NOMO-1 treated with dmso at 0.1 percent for 144 hours (cell line): ENCODE measurements around the gene GALK2.
"Not testable (repeated sequence)": the region's sequence is repeated elsewhere in the genome, so short reads cannot be mapped to it uniquely, and the experiment has no call there.

Experiments used
- DNase-seq: peaks from one replicate; lab custom pipeline; 2025; ENCODE audit not compliant: unreplicated experiment; lab: John Stamatoyannopoulos, UW

GALK2 gene

DNA sequence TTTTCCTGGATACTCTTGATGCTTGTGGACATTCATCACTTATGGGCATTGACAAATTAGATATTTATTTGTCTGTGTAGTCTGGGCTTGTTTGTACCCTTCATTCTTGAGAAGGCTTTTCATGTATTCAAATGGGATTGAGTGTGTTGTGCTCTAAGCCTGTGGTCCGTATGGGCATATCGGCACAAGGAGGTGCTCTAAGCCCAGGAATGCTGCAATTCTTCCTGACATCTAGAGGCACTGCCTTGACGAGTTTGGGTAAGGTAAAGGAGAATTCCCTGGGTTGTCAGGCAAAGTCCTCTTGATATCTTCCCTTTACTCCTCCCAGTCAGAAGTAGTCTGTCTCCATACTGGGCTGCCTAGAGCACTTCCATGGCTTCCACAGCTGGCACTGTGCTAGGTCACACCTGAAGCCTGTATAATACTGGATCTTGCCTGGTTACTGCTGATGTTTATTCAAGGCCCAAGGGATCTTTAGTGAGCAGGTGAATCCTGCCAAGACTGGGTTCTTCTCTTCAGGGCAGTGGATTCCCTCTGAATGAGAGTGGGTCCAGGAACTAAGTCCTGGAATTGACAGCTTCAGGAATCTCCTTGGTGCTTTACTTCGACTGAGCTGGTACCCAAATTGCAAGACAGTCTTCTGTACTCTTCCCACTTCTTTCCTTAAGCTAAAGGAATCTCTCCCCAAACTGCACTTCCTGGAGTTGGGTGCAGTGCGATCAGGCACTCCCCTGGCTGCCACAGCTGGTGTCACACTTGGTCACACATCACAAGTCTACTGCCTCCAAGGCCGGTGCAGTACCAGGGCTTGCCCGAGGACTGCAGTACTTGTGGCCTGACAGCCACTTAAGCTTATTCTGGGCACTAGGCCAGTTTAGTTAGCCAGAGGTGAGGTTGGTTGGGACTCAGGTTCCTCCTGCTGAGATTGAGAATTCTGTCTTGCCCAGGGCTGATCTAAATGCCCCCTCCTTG is 46.0 kb downstream of the GALK2 start:
- no peak for DNase-seq

DNA sequence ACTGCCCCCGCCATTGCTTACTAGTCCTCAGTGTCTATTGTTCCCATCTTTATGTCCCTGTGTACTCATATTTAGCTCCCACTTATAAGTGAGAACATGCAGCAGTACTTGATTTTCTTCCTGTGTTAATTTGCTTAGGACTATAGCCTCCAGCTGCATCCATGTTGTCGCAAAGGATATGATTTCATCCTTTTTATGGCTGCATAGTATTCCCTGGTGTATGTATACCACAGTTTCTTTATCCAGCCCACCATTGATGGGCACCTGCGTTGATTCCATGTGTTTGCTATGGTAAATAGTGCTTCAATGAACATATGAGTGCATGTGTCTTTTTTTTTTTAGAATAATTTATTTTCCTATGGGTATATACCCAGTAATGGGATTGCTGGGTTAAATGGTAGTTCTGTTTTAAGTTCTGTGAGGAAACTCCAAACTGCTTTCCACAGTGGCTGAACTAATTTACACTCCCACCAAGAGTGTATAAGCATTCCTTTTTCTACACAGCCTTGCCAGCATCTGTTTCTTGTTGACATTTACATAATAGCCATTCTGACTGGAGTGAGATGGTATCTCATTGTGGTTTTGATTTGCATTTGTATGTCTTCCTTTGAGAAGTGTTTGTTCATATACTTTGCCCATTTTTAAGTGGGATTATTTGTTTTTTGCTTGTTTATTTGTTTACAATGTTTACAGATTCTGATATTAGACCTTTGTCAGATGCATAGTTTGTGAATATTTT is 53.7 kb downstream of the GALK2 start:
- DNase-seq = no peak

DNA sequence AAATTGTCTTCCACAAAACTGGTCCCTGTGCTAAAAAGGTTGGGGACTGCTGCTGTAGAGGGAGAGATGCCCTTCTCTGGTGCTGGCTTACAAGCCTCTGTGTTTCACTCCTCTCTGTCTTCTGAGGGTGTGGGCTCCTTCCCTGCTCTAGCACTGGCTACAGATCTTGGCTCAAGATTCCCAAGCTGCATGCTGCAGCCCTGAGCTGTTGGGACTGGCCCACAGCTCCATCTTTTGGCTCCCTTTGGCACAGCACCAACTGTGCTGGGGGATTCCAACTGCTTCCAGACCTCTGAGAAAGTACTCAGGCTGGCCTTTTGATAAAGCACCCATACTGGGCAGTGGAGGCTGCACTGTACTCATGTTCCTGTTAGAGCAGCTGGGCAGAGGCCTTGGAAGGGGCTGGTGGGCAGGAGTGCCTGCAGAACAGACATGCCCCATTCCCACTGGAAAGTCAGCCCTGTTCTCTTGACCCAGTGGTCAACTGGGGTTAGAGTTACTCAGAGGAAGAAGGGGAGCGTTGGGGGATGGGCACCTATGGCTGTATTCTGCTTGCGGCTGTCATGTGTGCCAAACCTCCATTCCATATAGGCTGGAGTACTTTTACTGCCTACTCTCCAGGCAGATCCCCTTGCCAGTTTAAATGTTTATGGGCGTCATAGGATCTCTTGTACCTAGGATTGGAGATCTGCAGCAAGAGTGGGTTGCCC is 55.7 kb downstream of the GALK2 start:
- DNase-seq = no peak

DNA sequence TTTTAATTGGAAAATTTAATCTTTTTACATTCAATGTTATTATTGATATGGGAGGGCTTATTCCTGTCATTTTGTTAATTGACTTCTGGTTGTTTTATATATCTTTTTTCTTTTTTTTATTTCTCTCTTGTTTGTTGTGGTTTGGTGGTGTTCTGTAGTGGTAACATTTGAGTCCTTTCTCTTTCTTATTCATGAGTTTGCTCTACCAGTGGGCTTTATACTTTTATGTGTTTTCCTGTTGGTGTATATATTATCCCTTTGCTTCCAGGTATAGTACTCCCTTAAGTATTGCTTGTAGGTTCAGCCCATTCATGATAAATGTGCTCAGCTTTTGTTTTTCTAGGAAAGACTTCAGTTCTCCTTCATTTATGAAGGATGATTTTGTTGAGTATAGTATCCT is 57.6 kb downstream of the GALK2 start:
- no peak for DNase-seq

DNA sequence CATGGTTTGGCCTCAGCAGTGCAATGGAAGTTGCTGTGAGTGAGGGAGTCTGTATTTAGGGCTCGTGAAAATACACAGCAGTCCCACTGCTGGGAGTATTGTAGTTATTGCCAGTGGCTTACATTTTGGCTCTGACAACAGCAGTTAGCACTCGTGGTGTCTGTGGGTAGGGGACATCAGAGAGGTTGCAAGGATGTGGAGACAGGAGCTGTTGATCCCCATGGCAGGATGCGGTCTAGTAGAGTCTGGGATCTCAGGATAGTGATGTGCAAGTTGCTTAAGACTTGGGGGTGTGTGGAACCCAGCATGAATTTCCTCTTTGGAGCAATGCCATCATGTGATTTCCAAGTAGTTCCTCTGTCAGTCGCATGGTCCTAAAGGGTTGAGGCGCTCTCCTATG is 59.9 kb downstream of the GALK2 start:
- DNase-seq = no peak

DNA sequence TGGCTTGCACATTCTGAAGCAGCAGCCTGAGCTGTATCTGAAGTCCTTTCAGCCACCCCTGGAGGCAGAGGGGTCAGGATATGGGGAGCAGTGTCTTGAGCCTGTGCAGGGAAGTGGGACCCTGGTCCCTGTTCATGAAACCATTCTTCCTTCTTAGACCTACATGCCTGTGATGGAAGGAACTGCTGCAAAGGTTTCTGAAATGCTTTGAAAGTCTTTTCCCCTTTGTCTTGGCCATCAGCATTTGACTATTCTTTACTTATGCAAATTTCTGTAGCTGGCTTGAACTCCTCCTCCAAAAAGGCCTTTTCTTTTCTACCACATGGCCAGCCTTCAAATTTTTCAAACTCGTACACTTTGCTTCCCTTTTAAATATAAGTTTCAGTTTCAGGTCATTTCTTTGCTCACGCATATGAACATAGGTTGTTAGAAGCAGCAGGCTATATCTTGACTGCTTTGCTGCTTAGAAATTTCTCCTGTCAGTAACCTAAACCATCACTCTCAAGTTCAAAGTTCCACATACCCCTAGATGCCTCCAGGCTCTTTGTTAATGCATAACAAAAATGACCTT is 62.3 kb downstream of the GALK2 start:
- no peak for DNase-seq

DNA sequence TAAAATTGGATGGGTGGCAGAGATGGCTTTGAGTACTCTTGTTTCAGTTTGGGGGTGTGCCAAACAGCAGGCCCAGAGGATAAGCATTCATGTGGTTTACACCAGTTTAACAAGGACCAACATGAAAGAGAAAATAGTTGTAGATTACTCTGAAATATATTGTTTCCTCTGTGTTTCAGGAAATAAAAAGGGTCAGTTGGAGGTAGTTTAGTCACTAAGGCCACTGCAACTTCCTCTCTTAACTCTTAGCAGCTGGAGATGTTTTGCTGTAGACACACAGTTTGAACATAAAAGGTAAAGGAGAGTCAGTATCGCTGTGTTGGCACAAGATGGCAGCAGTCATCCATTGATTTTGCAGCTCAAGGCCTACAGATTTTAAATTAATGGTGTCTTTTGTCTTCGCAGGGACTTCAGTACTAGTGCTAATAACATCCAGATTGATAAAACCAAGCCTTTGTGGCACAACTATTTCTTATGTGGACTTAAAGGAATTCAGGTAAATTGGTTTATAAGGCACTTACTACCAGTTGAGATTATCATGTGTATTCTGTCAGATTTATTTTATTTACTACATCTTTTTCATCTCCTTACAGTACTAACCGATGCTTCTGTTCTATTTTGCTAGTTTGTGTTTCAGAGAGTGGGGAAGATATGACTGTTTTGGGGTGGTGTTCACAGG is 65.5 kb downstream of the GALK2 start:
- peak; percentile 87 for DNase-seq

DNA sequence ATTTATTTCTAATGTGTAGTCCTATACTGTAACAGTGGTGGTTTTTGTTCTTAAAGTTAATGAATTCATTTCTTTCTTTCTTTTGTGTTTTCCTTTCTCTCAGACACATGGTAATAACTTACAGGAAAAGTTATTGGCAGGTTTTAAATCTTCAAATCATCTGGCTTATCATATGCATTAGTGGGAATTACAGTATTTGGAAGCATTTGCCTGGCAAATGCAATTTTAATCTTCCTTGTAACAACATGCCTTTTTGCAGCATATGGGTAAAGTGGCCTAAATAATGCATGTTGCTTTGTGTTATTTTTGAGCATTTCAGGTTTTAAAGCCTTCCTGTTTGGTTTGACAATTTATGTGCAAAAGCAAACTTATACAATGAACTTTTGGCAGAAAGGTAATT is 66.8 kb downstream of the GALK2 start:
- DNase-seq = no peak

DNA sequence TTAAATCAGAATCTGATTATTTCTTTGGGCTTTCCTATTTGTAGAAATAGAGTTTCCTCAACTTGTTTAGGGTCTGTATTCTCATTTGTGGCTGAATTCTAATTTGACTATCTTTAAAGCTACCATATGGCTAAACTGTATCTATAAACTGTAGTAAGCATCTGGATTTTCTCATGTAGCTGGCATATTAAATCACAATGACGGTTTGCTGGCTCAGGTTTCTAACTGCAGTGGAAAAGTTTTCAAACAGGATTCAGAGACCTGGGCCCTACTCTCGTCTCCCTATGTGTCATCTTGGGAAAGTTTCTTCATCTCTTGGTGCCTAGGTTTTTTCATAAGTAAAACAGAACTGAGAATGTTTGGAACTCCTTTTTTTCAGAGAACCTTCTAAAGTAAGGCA is 68.3 kb downstream of the GALK2 start:
- DNase-seq = no peak

DNA sequence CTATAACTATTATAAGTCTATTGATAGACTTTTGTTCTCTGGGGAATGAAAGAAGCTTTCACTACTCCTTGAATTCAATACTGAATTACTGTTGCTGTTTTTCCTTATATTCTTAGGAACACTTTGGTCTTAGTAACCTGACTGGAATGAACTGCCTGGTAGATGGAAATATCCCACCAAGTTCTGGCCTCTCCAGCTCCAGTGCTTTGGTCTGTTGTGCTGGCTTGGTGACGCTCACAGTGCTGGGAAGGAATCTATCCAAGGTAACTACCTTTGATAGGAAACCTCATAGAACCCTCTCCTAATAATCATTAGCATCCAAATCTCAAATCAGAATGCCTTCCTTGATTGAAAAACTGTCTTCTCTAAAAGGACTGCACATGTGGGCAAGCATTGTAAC is 69.1 kb downstream of the GALK2 start:
- no peak for DNase-seq

DNA sequence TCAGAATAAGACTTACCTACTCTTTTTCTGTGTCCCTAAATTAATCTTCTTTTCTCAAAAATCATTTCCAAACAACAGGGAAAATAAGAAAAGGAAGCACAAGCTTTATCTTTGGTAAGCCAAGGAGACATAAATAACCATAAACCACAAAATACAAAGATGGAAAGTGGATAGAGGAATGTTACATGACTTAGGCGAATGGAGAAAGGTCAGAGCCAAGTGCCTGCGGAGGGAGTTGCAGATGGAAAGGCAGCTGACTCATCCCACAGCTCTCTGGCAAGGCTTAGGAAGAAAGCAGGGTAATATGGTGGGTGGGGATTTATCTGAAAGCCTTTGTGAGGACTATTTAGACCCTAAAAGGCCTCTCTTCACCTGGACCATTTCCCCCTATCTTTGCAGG is 72.8 kb downstream of the GALK2 start:
- no peak for DNase-seq

DNA sequence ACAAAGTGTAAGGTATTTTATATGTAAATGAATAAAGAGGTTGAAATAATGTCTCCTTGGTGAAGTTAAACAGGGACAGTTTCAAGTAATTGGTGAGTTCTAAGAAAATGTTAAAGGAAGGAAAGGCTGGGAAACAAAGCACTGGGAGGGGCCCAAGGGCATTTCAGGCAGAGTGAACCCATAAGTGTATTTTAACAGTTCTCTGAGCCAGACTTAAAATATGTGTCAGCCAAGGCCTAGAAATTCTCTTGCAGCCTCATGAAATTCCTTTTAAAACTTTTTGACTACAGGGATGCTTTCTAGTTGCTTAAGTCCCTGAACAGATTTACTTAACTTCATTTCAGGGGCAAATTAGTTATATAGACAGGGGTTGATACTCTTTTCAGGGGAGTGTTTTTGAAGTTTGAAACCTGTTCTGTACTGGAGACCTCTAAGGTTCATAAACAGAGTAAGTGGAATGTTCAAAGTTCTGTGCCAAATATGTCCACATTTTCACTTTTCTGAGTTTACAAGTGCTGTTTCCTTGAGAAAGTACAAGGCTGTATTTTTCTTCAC is 77.6 kb downstream of the GALK2 start:
- DNase-seq = no peak

DNA sequence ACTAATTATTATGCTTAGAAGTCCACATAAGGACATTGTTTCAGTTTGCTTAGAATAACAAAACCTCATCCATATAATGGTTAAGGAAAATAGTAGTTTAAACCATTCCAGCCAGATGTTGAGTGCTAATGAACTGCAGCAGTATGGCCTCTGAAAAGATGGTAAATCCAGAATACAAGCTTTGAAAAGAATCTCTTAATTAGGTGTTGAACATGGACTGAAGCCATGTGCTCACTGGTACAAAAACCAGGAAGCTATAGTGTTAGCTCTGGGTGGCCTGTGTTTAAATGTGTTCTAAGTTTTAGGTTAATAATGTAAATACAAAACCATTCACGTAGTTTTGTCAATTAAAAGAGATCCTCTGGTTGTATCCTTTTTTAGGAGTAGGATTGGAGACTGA is 78.2 kb downstream of the GALK2 start:
- DNase-seq = no peak

DNA sequence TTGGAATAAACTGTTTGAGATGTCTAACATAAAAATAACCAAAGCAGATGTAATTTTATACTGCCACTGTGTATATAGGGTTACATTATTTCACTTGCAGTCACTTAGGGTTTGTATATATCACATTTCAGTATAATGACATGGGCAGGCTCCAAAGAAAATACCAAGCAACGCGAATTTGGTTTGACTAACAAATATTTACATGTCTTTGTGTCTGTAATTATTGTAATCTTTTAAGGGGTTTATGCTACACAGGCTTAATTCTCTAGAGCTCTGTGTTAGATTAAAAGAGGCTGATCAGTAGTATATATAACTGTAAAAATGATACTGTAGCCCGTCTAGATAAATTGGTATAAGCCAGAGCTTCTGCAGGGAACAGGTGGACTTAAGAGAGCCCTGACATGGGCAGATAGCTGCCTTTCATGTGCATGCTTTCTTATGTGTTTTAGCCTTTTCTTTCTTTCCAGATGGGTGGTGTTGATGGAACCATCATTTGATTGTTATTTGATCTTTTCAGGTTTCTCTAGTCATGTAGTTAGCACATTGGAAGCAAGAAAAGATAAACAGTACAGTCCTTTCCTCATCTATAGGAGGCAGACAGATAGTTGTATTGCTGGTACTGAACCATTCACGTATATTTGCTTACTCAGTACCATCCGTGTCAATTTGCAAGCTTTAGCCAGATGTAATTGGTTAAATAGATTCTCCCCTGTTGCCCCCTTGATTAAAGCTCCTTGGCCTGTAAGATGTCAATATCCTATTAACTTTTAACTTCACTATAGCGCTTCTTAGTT is 86.1 kb downstream of the GALK2 start:
- no peak for DNase-seq

DNA sequence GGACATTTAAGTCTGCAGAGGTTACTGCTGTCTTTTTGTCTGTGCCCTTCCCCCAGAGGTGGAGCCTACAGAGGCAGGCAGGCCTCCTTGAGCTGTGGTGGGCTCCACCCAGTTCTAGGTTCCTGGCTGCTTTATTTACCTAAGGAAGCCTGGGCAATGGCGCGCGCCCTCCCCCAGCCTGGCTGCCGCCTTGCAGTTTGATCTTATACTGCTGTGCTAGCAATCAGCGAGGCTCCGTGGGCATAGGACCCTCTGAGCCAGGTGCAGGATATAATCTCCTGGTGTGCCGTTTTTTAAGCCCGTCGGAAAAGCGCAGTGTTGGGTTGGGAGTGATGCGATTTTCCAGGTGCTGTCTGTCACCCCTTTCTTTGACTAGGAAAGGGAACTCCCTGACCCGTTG is 95.1 kb downstream of the GALK2 start:
- not testable (repeated sequence) for DNase-seq

DNA sequence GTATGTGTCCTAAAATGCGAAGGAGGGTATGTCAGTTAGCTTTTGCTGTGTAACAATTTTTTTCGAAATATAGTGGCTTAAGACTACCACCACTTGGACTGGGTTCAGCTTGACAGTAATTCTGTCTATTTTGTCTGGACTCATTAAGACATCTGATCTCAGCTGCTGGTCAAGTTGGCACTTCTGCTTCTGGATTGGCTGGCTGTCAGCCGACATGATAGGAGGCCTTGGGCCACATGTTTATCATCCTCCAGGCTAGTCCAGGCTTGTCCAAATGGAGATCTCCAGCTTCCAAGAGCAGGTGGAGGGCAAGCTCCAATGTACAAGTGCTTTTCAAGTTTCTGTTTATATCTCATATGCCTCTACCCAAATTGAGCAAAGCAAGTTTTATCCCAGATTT is 95.9 kb downstream of the GALK2 start:
- no peak for DNase-seq

DNA sequence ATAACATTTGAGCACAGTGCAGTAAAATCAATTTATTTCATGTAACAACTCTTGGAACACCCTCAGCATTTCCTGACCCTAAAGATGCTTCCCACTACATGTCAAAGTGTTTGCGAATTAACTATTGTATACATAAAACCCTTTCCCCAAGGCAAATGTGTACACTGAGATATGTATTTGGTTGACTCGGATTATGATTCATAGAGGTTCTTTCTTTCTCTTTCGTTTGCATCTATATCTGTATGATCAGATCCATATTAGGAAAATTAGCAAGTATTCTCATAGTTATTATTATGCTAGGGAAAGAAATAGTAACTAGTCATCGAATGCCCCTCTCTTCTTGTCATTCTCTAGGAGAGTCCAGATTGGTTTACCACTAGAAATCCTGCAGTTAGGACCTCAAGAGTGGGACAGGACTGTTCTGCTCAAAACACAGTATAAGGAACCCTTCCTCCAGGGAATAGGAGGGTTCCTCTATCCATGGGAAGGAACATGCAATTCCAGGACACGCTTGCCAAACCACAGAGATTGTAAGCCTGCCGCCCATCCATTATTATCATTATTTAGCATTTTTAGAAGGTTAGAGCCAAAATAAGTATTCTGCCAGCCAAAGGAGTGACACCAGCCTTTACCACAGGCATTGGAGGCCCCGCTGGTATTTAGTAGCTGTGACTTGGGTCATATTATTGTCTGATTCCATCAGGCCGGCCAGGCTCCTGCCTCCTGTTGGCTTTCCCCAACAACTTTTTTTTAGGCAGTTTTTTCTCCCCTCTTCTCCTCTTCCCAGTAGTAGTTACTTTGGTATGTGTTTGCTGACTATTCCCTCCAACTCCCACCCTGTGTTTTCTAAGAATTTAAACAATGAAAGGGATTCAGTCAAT is 100.7 kb downstream of the GALK2 start:
- DNase-seq = no peak

DNA sequence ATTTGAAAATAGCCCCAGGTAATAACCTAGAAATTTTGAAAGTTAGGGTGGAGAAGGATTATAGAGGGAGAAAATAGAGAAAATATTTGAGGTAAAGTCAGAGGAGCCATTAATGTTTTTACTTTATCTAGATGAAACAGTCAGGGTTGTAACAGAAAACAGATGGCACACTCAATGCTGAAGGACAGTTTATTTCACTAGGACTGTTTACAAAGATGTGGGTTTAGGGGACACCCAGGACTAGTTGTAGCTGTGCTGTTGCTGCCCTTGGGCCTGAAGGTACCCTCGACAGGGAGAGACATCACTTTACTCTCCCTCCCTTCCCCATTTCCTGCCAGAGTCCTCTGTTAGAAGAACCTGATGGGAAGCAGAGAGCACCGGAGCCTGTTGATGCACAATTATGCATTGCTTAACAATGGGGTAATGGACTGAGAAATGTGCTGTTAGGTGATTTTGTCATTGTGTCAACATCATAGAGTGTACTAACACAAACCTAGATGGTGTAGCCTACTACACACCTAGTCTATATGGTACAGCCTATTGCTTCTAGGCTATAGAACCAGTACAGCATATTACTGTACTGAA is 103.8 kb downstream of the GALK2 start:
- no peak for DNase-seq
